HG03354 (cell line): ENCODE measurements around the gene GNAT2.

ENCODE experiments used
- ATAC-seq: cut with Tn5 transposase; IDR thresholded peaks from one replicate; pipeline ENCODE4 v1.9.1; 2021; ENCODE audit warnings: mild to moderate bottlenecking; ENCODE audit not compliant: unreplicated experiment, poor library complexity, severe bottlenecking

GNAT2 gene

DNA sequence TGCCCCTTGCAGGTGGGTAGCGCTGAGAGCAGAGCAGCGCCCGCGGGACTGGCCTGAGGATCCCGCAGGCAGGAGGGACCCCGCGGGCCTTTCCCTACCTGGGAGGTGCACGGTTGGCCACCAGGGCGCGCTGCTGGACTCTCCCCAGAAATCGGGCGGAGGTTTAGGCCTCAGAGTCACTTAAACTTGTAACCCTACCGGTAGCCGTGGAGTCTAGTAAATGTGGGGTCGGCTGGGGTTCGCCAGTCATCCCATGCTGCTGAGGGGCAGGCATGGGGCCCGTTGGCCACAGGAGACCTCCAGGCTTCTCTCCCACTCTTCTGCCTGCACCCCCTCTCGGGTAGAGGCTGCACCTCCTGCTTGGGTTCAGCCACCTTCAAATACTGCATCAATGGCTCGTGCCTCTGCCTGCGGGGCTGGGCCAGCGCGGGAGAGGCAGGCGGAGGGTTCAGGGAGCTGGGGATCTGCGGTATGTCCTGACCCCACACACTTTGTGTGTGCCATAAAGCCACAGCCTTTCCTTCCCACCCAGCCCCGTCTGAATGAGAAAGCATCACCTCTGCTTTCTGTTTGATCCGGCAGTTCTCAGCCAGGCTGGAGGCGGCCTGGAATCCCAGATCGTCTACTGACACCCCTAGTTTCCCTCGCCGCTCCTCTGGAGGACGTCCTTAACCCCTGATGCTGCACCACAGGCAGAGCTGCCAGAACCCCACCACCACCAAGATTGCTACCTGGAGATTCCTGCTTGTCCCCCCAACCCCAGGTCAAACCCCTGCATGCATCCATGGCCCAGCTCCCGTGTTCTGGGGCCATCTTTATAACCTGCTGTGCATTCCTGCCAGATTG, 24.2 kb upstream of the GNAT2 start:
- peak; percentile 97 for ATAC-seq

DNA sequence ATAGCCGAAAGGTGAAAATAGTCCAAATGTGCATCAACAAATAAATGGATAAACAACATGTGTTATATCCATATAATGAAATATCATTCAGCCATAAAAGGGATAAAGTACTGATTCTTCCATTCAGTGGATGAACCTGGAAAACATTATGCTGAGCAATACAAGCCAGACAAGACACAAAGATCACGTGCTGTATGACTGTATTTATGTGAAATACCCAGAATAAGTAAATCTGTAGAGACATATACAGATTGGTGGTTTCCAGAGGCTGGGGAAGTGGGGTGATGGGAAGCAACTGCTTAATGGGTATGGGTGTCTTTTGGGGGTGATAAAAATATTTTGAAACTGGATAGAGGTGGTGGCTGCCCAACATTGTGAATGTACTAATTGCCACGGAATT, 23.2 kb upstream of the GNAT2 start:
- ATAC-seq: no peak

DNA sequence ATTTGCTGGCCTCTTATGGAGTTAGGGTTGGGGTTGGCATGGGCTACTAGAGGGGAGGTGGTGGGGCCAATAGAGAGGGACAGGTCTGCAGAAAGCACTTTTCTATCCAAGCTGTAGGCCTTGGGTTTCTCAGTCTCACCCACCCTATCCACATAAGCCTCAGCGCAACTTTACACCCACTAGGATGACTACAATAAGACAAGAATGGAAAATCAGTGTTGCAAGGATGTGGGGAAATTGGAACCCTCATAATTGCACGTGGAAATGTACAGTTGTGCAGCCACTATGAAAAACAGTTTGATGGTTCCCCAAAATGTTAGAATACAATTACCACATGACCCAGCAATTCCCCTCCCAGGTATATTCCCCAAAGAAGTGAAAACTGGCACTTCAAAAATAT, 22.4 kb upstream of the GNAT2 start:
- ATAC-seq: no peak

DNA sequence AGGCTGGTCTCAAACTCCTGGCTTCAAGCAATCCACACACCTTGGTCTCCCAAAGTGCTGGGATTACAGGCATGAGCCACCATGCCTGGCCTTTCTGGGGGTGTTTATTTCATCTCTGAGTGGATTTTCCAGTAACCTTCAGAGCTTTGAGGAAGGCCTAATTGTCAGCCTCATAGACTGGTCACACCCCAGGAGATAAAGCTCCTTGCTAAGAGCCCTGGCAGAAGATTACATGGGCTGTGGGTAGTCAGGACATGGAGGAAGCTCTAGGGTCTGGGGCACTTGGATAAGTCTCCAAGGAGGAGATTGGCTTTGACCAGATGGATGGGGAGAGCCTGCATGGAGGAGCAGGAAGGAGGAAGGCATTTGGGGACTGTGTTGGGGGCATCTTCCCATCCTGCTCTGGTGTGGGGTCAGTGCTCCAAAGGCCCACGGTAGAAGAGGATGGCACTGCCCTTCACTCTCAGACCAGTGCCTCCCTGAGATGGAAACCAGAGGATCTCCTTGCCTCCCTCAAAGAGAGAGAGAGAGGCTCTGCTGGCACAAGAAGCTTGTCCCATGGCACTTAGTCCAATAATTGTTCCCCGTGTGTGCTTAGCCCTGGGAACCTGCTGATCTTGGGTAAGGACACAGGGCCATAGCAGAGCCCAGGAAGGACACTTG, 21.8 kb upstream of the GNAT2 start:
- no peak for ATAC-seq

DNA sequence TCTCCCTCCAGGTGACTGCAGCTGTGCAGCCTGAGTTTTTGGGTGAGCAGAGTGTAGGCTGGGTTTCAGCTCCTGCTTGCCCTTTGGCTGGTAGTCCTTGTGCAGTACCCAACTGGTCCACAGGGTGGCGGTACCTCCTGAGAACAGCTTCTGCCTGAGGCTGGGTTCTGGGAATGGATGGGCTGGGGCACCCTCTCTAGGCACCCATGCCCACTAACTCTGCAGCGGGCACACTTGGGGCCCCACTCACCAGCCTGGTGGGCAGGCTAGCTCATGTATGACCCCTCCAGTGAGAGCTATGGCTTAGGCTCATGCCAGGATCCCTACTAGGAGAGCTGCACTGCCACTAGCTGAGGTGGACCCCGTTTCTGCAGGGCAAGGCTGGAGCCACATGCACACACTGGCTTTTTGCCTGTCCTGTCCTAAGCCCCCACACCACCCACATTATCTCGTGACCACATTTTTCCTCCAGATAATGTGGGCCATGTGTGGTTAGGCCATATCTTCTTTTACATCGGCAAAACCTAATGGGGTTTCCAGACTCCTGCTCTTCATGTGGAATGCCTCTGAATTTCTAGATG, 21.0 kb upstream of the GNAT2 start:
- ATAC-seq: peak; percentile 56

DNA sequence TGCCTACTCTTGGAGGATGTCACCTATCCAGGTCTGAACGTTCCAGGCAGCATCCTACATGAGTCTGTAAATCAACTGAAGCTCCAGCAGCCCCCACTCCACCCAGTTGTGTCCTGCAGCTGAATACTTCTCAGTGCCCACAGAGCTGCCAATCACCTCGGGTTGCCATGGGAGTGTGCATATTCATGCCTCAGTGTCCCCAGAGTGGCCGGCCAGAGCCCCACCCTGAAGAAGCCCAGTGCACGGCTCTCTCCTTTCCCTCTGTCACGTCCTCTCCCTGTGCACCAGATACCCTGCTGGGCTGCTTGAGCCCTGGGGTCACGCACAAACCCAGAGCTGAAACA, 20.4 kb upstream of the GNAT2 start:
- ATAC-seq: no peak

DNA sequence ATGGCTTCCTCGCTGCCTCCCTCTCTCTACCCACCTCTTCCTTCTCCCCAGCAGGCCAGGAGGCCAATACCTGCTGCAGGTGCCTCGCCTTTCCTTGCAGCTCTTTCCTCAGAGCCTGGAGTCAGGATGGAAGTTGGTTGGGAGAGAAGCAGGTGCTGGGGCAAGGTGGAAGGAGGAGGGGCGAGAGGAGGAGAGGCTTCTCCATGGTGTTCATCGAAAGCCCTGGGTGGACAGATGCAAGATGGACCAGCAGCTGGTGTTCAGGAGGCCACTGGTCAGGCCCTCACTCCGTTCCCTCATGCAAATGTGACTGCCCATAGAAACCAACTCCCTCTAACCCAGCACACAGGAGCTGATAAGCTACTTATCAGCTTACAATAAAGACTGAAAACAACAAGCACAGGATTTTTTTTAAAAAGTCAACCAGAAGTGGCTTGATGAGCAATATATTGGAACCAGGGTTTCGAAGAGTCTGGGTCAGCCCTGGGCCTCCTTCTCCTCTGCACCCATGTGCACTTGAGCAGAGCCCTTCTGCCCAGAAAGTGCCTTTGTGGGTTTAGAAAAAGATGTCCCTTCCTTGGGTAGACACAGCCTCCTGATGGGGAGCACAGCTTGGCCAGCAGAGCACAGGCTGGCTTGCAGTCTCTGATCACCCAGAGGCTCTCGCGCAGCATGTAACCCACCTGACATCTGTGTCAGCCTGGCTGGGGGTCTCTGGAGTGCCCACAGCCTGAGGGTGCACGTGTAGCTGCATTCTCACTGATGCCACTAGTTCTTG, 19.8 kb upstream of the GNAT2 start:
- no peak for ATAC-seq

DNA sequence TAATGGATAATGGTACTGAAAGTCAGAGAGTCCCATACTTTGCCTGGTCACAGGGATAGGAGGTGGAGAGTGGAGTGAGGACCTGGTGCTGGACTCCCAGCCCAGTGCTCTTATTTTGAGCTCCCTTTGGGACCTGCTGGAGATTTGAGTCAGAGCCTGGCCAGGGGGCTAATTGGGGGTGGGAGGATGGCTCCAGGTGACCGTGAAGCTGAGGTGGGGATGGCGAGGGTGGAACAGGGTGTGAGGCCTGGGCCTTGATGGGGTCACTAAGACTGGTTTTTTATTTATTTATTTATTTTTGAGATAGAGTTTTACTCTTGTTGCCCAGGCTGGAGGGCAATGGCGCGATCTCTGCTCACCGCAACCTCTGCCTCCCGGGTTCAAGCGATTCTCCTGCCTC, 18.0 kb upstream of the GNAT2 start:
- ATAC-seq: no peak

DNA sequence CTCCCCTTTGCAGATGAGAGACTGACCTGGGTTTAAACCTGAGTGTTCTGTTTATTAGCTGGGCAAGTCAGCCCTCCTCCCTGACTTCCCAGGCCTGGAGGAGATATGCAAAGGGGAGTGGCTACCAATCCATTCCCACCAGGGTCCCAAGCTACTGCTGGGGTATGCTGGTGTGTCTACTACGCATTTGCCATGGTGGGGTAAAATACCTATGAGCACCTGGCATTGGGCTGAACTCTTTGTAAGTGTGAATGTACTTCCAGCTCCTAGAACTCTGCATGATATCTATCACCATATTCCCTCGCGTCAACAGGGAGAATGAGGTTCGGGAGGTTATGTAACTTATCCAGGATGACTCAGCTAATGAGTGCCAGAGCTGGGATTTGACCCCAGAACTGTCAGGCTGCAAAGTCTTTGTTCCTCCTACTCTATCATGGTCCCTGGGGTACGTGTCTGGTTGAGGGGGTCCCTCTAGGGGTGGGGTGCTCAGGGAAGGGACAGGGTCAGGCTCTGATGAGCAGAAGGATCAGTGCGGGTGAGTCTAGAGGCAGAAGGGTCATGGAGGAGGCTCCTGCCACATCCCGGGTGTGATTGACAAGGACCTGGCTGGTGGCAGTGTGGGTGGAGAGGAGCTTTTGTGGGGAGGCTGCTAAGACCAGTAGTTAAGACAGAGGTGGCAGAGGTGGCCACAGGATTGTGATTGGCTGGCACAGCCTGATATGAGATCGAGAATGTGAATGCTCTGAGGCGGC, 17.0 kb upstream of the GNAT2 start:
- ATAC-seq: no peak

DNA sequence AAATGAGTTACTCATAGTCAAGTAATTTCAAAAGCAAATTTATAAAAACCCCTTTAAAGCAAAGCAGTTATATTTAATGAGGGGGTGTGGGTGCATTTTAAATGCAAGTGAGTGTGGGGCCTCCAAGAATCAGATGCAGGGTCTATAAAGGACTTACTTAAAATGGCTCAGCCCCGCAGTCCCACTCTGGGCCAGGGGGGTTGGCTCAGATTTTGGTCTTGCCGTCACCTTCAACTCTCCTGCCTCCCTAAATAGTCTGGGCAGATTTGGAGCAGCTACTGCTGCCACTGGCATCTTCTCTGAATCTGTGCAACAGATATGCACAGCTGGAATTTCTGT, 16.4 kb upstream of the GNAT2 start:
- ATAC-seq: no peak

DNA sequence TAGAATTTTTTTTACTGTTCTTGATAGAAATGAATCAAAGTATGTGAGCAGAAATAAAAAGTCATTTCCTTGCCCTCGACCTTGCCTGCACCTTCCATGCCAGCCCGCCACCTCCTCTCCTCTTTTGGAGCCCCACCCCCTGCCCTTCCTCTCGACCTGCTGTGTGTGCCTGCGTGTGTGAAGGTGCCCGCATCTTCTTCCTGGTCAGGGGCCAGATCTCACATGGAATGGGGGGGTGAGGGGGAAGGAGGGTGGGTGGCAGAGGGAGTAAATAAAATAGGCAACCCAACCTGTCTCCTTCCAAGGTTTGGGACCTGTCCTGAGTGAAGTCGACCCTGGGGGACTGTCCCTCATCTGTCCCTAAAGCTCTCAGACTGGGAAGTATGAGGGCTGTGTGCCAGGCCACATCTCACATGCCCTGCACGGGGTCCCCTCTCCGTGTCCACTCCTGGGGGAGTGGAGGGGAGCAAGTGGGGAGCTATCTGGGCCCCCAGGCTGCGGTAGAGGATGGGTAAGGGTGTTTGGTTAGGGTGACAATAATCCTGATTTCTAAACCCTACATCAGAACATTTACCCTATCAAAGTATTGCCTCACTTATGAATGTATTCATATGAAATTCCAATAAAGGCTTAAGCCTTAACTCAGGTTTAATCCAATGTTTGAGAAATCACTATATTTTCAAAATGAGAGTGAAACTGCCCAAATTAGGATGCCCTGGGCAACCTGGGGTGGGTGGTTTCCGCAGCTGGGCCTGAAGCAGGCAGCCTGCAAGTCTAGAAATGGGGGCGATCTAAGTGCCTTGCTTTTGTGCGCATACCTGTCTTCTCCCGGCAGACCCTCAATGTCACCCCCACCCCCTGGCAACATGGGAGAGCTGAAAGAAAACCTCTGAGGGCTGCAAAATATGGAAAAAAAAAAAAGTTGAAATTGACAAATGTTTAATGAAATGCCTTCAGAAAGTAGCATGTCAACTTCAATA, 15.6 kb upstream of the GNAT2 start:
- no peak for ATAC-seq

DNA sequence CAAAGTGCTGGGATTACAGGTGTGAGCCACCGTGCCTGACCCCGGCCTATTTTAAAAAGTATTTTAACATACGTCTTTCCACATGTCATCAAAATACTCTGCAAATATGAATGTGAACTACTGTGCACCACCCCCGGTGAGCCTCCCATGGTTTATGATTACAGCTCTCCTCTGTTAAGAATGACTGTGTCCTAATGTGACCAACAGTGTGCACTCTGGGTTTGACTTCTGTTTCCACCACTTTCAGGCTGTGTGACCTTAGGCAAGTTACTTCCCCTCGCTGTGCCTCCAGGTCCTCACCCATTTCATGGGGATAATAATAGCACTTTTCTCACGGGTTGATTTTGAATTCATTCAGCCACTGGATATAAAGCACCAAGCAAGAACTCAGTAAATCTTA, 14.9 kb upstream of the GNAT2 start:
- ATAC-seq: no peak

DNA sequence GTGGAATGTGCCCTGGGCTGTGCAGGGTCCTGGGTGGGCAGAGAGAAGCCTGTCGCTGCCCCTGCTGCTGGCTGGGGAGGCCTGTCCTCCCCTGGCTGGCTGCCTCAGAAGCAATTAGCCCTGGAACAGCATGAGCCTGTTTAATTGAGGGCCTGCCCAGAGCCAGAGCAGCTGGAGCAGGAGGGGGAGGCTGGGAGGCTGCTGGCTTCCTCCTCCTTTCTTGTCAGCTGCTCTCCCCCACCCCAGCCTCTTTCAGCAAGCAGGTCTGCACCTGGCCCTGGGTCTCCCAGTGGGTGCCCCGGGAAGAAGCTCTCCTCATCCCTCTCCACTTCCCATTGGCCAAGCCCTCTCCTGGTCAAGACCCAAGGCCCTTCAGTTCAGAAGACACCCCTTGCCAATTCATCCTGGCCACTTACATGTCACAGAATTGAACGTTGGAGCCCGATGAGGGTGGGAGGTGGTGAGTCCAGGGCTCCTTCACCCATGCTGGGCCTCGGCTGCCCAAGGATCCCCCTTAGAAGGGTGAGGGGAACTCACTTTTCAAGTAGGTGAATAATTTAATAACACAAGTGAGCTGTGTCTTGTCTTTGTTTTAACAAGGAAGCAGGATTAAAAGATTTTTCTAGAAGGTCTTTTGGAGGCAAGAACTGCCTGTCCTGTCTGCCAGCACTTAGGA, 13.4 kb upstream of the GNAT2 start:
- no peak for ATAC-seq

DNA sequence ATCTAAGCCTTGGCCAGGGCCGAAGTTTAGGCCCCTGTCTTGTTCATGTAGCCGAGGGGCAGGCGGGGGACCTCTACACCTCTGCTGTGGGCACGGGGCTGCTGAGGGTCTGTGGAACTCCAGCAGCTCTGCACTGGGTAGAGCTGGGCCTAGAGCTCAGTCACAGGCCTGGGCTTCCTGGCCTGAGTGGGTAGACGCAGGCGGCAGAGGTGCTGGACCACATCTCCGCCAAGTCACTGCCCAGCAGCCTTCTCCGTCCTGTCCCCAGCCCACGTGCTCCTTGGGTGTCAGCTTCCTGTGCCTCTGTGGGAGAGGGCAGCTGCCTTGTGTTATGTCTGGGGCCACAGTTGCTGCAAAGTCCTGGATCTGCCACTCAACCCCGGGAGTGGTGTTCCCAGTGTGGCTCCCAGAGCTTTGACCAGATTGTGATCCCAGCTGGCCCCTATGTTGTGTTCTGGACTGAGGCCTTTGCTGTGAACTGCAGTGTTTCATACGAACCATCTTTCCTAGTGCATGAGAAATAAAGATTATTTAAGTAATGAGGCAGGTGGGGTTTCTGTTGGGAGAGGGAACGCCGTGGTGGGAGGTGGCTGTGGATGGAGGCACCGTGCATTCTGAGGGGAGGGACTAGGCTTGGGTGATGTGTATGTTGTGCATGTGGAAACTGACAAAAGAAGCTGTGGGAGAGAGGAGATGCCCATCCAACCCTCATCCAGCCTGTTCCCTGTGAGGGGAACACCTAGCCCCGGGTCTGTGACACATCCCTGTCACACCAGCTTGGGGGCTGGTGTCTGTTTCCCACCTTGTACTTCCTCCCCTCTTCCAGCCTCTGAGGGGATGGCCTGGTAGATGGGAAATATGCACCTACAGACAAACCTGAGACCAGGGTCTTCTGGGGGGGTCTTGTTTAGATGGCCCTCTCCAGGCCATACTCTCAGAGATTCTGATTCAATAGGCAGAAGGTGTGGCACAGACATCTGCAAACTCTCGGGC, 12.4 kb upstream of the GNAT2 start:
- ATAC-seq: no peak

DNA sequence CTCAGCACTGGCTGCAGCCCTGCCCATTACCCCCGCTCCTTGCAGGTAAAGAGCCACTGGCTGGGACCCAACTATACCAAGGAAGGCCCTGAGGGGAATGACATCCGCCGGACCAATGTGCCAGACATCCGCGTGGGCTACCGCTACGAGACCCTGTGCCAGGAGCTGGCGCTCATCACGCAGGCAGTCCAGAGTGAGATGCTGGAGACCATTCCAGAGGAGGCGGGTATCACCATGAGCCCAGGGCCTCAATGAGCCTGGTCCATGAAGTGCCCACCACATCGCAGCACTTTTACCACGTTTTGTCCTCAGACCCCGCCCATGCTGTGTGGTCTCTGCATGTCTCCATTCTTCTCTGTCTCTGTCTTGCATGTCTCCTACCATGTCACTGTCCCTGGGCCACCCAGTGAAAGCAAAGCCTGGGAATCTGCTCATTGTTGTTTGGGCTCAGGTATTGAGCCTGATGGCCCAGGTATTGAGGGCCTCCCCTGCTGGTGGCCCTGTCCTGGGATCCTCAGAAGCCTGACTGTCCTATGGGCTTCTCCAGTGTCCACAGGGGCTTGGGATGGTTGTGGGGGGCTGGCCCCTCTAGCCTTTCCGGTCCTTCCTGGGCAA, 11.6 kb upstream of the GNAT2 start:
- ATAC-seq: no peak

DNA sequence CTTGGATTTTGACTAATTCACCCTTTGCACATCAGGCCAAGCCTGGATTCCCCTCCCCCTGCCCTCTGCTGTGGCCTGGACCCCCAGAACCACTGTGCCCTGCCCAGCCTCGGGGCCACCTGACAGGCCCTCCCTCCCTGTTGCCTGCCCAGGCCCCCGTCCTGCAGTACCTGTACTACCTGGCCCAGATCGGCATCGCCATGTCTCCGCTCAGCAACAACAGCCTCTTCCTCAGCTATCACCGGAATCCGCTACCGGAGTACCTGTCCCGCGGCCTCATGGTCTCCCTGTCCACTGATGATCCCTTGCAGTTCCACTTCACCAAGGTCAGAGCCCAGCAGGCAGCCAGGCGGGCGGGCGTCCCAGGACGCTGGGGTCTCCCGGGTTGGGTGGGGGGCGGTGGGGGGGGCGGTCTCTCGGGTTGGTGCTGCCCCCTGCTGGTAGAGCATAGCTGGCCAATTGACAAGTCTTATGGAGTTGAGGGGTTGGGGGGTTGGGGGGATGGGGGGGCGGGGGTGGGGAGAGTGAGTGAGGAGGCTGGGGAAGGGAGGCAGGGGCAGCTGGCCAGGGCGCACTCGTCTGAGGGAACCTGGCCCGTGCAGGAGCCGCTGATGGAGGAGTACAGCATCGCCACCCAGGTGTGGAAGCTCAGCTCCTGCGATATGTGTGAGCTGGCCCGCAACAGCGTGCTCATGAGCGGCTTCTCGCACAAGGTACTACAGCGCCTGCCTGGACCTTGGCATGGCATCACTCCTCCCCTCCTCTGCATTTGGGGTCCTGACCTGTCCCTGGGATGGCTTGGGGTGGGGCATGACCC, 10.9 kb upstream of the GNAT2 start:
- ATAC-seq: no peak
